GM23338 (cell line): ENCODE results near the gene DST. TPM values are rescaled to one million over a fixed set of nuclear protein-coding genes. Genes with fewer than 3 reads are reported as not detected.

Source experiments
- ATAC-seq: fragments of 200-7000 bp; cut with Tn5 transposase; 3 replicates; pipeline ENCODE4 v1.9.1; 2020
- DNase-seq: peaks from one replicate; pipeline ENCODE4 v3.0.0-alpha.2; 2015; ENCODE audit warnings: low spot score
- H2AFZ ChIP-seq: fragments of 200-600 bp; sonication (generic); 2 replicates; pipeline ENCODE4 v1.8.0; 2016; ENCODE audit warnings: antibody characterized with exemption, mild to moderate bottlenecking, moderate library complexity
- H3F3A ChIP-seq: fragments of 200-600 bp; sonication (generic); replicated peaks from 2 replicates; pipeline ENCODE4 v1.8.0; 2017; ENCODE audit warnings: antibody characterized with exemption, mixed run types, low read depth
- H3K27ac ChIP-seq: fragments of 200-600 bp; sonication (generic); 2 replicates; pipeline ENCODE4 v1.6.1; 2016; ENCODE audit warnings: low read depth
- H3K27me3 ChIP-seq: fragments of 200-600 bp; sonication (generic); 2 replicates; pipeline ENCODE4 v1.8.0; 2016; ENCODE audit warnings: mild to moderate bottlenecking, mixed run types, moderate library complexity; ENCODE audit not compliant: insufficient read depth
- H3K36me3 ChIP-seq: fragments of 200-600 bp; sonication (generic); 2 replicates; pipeline ENCODE4 v1.8.0; 2016; ENCODE audit warnings: mild to moderate bottlenecking; ENCODE audit not compliant: insufficient read depth
- H3K4me1 ChIP-seq: fragments of 200-600 bp; sonication (generic); 2 replicates; pipeline ENCODE4 v1.8.0; 2016; ENCODE audit warnings: mild to moderate bottlenecking, moderate library complexity; ENCODE audit not compliant: insufficient read depth
- H3K4me2 ChIP-seq: fragments of 200-600 bp; sonication (generic); 2 replicates; pipeline ENCODE4 v1.7.1; 2017; ENCODE audit warnings: mixed run types
- H3K4me3 ChIP-seq: fragments of 200-600 bp; sonication (generic); 2 replicates; pipeline ENCODE4 v1.6.1; 2016; ENCODE audit warnings: mixed run types
- H3K79me2 ChIP-seq: fragments of 200-600 bp; sonication (generic); replicated peaks from 2 replicates; pipeline ENCODE4 v1.8.0; 2017; ENCODE audit warnings: mild to moderate bottlenecking; ENCODE audit not compliant: insufficient read depth
- H3K9me2 ChIP-seq: fragments of 200-600 bp; sonication (generic); 2 replicates; pipeline ENCODE4 v1.8.0; 2017; ENCODE audit not compliant: insufficient read depth
- H4K20me1 ChIP-seq: fragments of 200-600 bp; sonication (generic); replicated peaks from 2 replicates; pipeline ENCODE4 v1.8.0; 2017; ENCODE audit warnings: mild to moderate bottlenecking; ENCODE audit not compliant: insufficient read depth
- H3K27ac Mint-ChIP-seq: 2 replicates; pipeline ENCODE4 v1.8.0; 2020; ENCODE audit warnings: inconsistent platforms, mild to moderate bottlenecking, moderate library complexity, mixed read lengths
- H3K27me3 Mint-ChIP-seq: 3 replicates; pipeline ENCODE4 v1.8.0; 2022; ENCODE audit warnings: low read depth, mild to moderate bottlenecking, moderate library complexity, mixed read lengths, inconsistent platforms; ENCODE audit not compliant: insufficient read depth, poor library complexity
- H3K36me3 Mint-ChIP-seq: 3 replicates; pipeline ENCODE4 v1.8.0; 2021; ENCODE audit warnings: low read depth, mild to moderate bottlenecking, inconsistent platforms, moderate library complexity, mixed read lengths
- H3K4me1 Mint-ChIP-seq: 3 replicates; pipeline ENCODE4 v1.8.0; 2020; ENCODE audit warnings: mild to moderate bottlenecking, inconsistent platforms, mixed read lengths
- H3K4me3 Mint-ChIP-seq: 3 replicates; pipeline ENCODE4 v1.8.0; 2021; ENCODE audit warnings: moderate library complexity, mild to moderate bottlenecking, inconsistent platforms, mixed read lengths
- H3K9me3 Mint-ChIP-seq: 3 replicates; pipeline ENCODE4 v1.8.0; 2020; ENCODE audit warnings: moderate library complexity, mild to moderate bottlenecking, inconsistent platforms, mixed read lengths
- CREB1 ChIP-seq: fragments of 250-450 bp; sonication (Bioruptor Pico); IDR thresholded peaks from 2 replicates; pipeline ENCODE4 v1.5.0; 2020; ENCODE audit warnings: low read depth, mild to moderate bottlenecking, moderate library complexity
- CTCF ChIP-seq, 2 experiments: fragments of 200-600 bp in 1 of 2; sonication (generic) in 1 of 2; conservative IDR thresholded peaks; 2 replicates each; pipeline versions ENCODE4 v1.5.1 to v1.6.1; 2016 to 2017; ENCODE audit warnings: antibody characterized with exemption in 2 of 2, low read depth in 2 of 2, mild to moderate bottlenecking in 2 of 2, moderate library complexity in 1 of 2
- ETS1 ChIP-seq: IDR thresholded peaks from 2 replicates; pipeline ENCODE4 v1.6.1; 2016; ENCODE audit warnings: antibody characterized with exemption
- EZH2 ChIP-seq: fragments of 200-600 bp; sonication (generic); IDR thresholded peaks from one replicate; pipeline ENCODE4 v1.8.0; 2017; ENCODE audit warnings: antibody characterized with exemption, mild to moderate bottlenecking, low read depth; ENCODE audit not compliant: unreplicated experiment
- EZH2phosphoT487 ChIP-seq: fragments of 200-600 bp; sonication (generic); IDR thresholded peaks from one replicate; pipeline ENCODE4 v1.8.1; 2018; ENCODE audit warnings: antibody characterized with exemption; ENCODE audit not compliant: unreplicated experiment
- NANOG ChIP-seq: IDR thresholded peaks from 2 replicates; pipeline ENCODE4 v1.6.1; 2016; ENCODE audit warnings: antibody characterized with exemption, borderline replicate concordance
- REST ChIP-seq: IDR thresholded peaks from one replicate; pipeline ENCODE4 v1.6.1; 2018; ENCODE audit warnings: antibody characterized with exemption; ENCODE audit not compliant: unreplicated experiment
- STAT1 ChIP-seq: IDR thresholded peaks from one replicate; pipeline ENCODE4 v1.6.1; 2016; ENCODE audit warnings: antibody characterized with exemption; ENCODE audit not compliant: unreplicated experiment
- ZNF331 ChIP-seq: fragments of 250-450 bp; sonication (Bioruptor Pico); IDR thresholded peaks from 2 replicates; pipeline ENCODE4 v1.5.0; 2020; ENCODE audit warnings: low read depth, mild to moderate bottlenecking, moderate library complexity
- polyA plus RNA-seq: library from polyadenylated mRNA; unstranded; fragments of >200 nt; fragmentation: Nextera tagmentation; extraction: Ambion mirVana; gene quantifications from 2 replicates; pipeline ENCODE4 v1.2.1, GENCODE V29; 2016
- total RNA-seq: library from RNA; depleted of rRNA; stranded (reverse); fragments of >200 nt; shearing (Covaris generic); gene quantifications from 2 replicates; pipeline ENCODE4 v1.2.3, GENCODE V29; 2014

The DST gene
- total and polyA plus RNA-seq, 2 experiments from 2014 or later = 88.7 to 188 TPM

GRCh38 chr6:56685994-56686393 lies 43.3 kb upstream of the DST start:
- Histone ChIP-seq H2AFZ (no peak overlapping the region), H3K36me3 (no peaks in the 10 kb centered on the region; the same call in 1 of the 2 replicates), H3K79me2 (peaks cover 45% of the 10 kb centered on the region), H3K4me3 (no peak overlapping the region), H3K27me3 (no peaks in the 10 kb centered on the region), H3K4me2 (no peak overlapping the region), H3K4me1 (peaks cover 12% of the 10 kb centered on the region; the same call in 1 of the 2 replicates), H4K20me1 (peaks cover 3% of the 10 kb centered on the region), H3K27ac (no peak overlapping the region), H3K9me2 (no peaks in the 10 kb centered on the region), H3F3A (no peaks in the 10 kb centered on the region)
- Mint-ChIP-seq H3K4me3 (no peak overlapping the region), H3K36me3 (no peaks in the 10 kb centered on the region), H3K27me3 (no peaks in the 10 kb centered on the region), H3K27ac (no peak overlapping the region), H3K4me1 (peaks cover 30% of the 10 kb centered on the region), H3K9me3 (no peaks in the 10 kb centered on the region)
- DNase-seq (no peak), ATAC-seq (no peak)
- no peak for TF ChIP-seq REST
- no peak for TF ChIP-seq NANOG
- TF ChIP-seq CREB1 (CRISPR knock-in tag) = no peak
- TF ChIP-seq EZH2 = no peak
- no peak for TF ChIP-seq ETS1
- no peak for TF ChIP-seq STAT1
- no peak for TF ChIP-seq EZH2phosphoT487
- TF ChIP-seq ZNF331 (CRISPR knock-in tag) = no peak

- peaks cover 3% of the 10 kb centered on the region for H4K20me1 ChIP-seq
- H2AFZ ChIP-seq = no peak overlapping the region
- no peak overlapping the region for H3K4me3 ChIP-seq
- peaks cover 9% of the 10 kb centered on the region; the same call in 1 of the 2 replicates for H3K4me1 ChIP-seq
- no peak for ATAC-seq
- Mint-ChIP-seq H3K4me1 (peaks cover 23% of the 10 kb centered on the region), H3K36me3 (no peaks in the 10 kb centered on the region), H3K9me3 (no peaks in the 10 kb centered on the region), H3K4me3 (no peak overlapping the region), H3K27ac (no peak overlapping the region), H3K27me3 (no peaks in the 10 kb centered on the region)
- peaks cover 50% of the 10 kb centered on the region for H3K79me2 ChIP-seq
- no peak overlapping the region for H3K27ac ChIP-seq
- H3K9me2 ChIP-seq = no peaks in the 10 kb centered on the region
- no peaks in the 10 kb centered on the region for H3F3A ChIP-seq
- DNase-seq = no peak
- no peaks in the 10 kb centered on the region; the same call in 1 of the 2 replicates for H3K36me3 ChIP-seq
- no peak overlapping the region for H3K4me2 ChIP-seq
- TF ChIP-seq CTCF (conservative IDR thresholded peaks at IDR 0.05; ENCODE audit: low read depth in 2 of 2) = no peak
- H3K27me3 ChIP-seq = no peaks in the 10 kb centered on the region
Measured at GRCh38 chr6:56685102-56685733, 42.5 kb upstream of the DST start.
